Bronchial epithelial cell (primary cell): ENCODE measurements around the gene SLC4A2. TPM values are rescaled to one million over a fixed set of nuclear protein-coding genes. Genes with fewer than 3 reads are reported as not detected.
"Not testable (repeated sequence)": the region's sequence is repeated elsewhere in the genome, so short reads cannot be mapped to it uniquely, and the experiment has no call there.

Experiments
- DNase-seq: peaks from one replicate; pipeline ENCODE4 v3.0.0-alpha.2; 2010; ENCODE audit warnings: low read depth
- FAIRE-seq: peaks from 2 replicates; lab custom pipeline; 2011; peaks lifted over from hg19 to GRCh38; lab: Jason Lieb, UNC
- H3K27me3 ChIP-seq: 2 replicates; pipeline ENCODE4 v1.5.1; 2011; ENCODE audit warnings: low read length; ENCODE audit not compliant: control insufficient read depth, insufficient read depth
- H3K36me3 ChIP-seq: 2 replicates; pipeline ENCODE4 v1.5.1; 2011; ENCODE audit warnings: low read length; ENCODE audit not compliant: control insufficient read depth, insufficient read depth
- H3K4me3 ChIP-seq: 2 replicates; pipeline ENCODE4 v1.5.1; 2011; ENCODE audit warnings: mild to moderate bottlenecking, low read depth, low read length, control low read depth
- total RNA-seq: library from RNA; depleted of rRNA; stranded (reverse); fragments of >200 nt; gene quantifications from 2 replicates; pipeline ENCODE4 v1.2.1, GENCODE V29; 2014
- TF ChIP-seq, protein P1 (sequence below): IDR thresholded peaks from 2 replicates; pipeline ENCODE4 v1.5.1; 2011; ENCODE audit warnings: mild to moderate bottlenecking, moderate library complexity, low read length, control low read depth, inconsistent platforms; ENCODE audit not compliant: insufficient read depth, severe bottlenecking

The SLC4A2 gene, protein sequence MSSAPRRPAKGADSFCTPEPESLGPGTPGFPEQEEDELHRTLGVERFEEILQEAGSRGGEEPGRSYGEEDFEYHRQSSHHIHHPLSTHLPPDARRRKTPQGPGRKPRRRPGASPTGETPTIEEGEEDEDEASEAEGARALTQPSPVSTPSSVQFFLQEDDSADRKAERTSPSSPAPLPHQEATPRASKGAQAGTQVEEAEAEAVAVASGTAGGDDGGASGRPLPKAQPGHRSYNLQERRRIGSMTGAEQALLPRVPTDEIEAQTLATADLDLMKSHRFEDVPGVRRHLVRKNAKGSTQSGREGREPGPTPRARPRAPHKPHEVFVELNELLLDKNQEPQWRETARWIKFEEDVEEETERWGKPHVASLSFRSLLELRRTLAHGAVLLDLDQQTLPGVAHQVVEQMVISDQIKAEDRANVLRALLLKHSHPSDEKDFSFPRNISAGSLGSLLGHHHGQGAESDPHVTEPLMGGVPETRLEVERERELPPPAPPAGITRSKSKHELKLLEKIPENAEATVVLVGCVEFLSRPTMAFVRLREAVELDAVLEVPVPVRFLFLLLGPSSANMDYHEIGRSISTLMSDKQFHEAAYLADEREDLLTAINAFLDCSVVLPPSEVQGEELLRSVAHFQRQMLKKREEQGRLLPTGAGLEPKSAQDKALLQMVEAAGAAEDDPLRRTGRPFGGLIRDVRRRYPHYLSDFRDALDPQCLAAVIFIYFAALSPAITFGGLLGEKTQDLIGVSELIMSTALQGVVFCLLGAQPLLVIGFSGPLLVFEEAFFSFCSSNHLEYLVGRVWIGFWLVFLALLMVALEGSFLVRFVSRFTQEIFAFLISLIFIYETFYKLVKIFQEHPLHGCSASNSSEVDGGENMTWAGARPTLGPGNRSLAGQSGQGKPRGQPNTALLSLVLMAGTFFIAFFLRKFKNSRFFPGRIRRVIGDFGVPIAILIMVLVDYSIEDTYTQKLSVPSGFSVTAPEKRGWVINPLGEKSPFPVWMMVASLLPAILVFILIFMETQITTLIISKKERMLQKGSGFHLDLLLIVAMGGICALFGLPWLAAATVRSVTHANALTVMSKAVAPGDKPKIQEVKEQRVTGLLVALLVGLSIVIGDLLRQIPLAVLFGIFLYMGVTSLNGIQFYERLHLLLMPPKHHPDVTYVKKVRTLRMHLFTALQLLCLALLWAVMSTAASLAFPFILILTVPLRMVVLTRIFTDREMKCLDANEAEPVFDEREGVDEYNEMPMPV
- total RNA-seq = 33.2 and 38.9 TPM in 2 replicates

DNA sequence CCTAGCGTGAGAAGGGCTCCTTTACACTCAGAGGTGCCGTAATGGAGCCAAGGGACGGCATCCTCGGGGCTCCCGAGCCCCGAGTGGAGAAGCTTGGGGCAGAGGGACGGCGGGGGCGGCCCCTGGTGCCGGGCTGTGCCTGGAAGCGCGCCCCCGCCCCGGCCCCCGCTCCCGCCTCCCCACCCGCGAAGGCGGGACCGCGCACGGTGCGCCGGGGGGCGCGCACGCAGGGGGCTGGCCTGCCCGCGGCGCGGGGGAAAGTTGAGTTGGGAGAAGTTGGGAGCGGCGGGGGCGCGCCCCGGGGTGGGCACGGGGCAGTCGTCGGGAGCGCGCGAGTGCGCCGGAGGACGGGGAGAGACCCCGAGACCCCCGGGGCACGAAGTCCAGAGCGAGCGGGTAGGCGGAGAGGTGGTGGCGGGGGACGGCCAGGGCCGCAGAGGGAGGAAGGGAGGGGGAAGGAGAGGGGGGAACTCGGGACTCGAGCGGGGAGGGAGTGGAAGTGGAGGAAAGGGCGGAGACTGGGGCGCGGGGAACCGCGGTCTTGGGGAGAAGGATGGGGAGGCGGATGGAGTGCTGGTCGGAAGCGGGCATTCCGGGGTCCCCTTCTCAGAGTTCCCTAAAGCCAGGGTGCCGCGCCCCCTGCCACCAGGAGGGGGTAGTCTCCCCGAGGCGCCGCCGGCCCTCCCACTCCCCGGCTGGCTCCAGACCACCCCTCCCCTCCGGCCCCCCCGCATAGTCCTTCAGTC, at the start of gene SLC4A2:
SLC4A2 (plus strand) TSS at position 223 of the 746 bp plus-strand sequence. CDS start 2,399 bp downstream, outside the sequence.
- FAIRE-seq (no peak), DNase-seq (no peak)
- Histone ChIP-seq H3K36me3 (peaks cover 4% of the 10 kb centered on the region), H3K4me3 (peak within 1 kb of the TSS; percentile 48), H3K27me3 (no peaks in the 10 kb centered on the region)
- TF ChIP-seq, protein P1, sequence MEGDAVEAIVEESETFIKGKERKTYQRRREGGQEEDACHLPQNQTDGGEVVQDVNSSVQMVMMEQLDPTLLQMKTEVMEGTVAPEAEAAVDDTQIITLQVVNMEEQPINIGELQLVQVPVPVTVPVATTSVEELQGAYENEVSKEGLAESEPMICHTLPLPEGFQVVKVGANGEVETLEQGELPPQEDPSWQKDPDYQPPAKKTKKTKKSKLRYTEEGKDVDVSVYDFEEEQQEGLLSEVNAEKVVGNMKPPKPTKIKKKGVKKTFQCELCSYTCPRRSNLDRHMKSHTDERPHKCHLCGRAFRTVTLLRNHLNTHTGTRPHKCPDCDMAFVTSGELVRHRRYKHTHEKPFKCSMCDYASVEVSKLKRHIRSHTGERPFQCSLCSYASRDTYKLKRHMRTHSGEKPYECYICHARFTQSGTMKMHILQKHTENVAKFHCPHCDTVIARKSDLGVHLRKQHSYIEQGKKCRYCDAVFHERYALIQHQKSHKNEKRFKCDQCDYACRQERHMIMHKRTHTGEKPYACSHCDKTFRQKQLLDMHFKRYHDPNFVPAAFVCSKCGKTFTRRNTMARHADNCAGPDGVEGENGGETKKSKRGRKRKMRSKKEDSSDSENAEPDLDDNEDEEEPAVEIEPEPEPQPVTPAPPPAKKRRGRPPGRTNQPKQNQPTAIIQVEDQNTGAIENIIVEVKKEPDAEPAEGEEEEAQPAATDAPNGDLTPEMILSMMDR = peak; percentile 50

DNA sequence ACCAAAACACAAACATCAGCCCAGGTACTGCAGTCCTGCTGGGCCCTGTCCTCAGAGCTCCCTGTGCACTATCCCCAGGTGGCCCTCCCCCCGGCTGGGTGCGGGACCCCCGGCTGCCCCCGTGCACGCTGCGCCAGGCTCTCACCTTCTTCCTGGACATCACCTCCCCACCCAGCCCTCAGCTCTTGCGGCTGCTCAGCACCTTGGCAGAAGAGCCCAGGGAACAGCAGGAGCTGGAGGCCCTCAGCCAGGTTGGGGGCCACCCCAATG, 49.4 kb upstream of the SLC4A2 start:
- FAIRE-seq = no peak
- H3K4me3 ChIP-seq = no peak overlapping the region
- peaks cover 9% of the 10 kb centered on the region for H3K27me3 ChIP-seq
- no peaks in the 10 kb centered on the region for H3K36me3 ChIP-seq
- DNase-seq = no peak
- TF ChIP-seq, protein P1 = no peak

DNA sequence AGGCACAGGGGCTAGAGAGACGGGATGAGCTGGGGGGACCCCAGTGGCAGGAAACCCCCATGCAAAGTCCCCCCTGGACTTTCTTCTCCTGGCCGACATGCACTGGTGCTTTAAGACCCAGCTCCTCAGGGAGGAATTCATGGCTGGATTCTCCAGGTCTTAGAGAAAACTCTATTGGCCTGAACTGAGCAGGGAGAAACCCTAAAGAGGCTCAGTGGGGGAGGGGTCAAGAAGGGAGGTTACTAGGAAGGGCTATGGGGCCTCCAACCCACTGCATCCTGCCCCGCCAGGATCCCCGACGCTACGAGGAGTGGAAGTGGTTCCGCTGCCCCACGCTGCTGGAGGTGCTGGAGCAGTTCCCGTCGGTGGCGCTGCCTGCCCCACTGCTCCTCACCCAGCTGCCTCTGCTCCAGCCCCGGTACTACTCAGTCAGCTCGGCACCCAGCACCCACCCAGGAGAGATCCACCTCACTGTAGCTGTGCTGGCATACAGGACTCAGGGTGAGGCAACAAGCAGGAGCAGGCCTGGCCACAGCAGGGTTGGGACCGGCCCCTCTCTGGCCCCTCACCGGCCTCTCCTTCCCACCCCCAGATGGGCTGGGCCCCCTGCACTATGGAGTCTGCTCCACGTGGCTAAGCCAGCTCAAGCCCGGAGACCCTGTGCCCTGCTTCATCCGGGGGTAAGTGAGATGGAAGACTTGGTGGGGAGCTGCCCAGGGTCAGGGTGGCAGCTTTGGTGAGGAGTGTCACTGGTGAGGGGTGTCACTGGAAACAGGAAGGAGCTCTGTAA, 48.9 kb upstream of the SLC4A2 start:
- TF ChIP-seq, protein P1 = no peak
- peaks cover 9% of the 10 kb centered on the region for H3K27me3 ChIP-seq
- no peak for FAIRE-seq

DNA sequence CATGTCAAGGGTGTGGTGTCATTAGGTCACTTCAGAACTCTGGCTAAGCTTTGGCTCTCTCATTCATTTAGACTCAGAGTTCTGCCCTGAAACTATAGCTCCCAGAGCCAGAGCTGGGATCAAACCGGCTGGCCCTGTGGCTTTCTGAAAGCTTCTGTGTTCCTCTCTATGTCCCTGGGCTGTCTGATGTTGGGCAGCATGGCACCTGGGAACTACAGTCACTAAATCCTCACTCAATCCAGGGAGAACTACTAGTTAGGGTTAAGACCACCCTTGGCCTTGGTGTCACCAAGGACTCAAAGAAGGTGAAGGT, 48.3 kb upstream of the SLC4A2 start:
- no peak for DNase-seq
- Histone ChIP-seq H3K27me3 (peaks cover 9% of the 10 kb centered on the region), H3K36me3 (no peaks in the 10 kb centered on the region), H3K4me3 (no peak overlapping the region)
- TF ChIP-seq, protein P1 = no peak
- no peak for FAIRE-seq

More for the DNA sequence above, 48.9 kb upstream of the SLC4A2 start:
- DNase-seq = no peak
- H3K36me3 ChIP-seq = no peaks in the 10 kb centered on the region
- no peak overlapping the region for H3K4me3 ChIP-seq

DNA sequence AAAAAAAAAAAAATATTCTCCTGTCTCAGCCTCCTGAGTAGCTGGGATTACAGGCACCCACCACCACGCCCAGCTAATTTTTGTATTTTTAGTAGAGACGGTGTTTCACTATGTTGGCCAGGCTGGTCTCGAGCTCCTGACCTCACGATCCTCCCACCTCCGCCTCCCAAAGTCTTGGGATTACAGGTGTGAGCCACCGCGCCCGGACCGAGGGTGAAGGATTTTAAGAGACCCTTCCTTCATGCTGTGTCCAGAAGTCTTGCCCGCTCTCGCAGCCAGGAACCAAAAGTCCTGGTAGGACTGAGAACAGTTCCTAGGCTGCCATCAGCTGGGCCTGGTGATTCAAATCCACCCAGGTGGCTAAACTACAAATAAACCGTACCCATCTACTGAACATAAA, 47.8 kb upstream of the SLC4A2 start:
- H3K27me3 ChIP-seq, DNase-seq, H3K36me3 ChIP-seq, H3K4me3 ChIP-seq, FAIRE-seq: not testable (repeated sequence)
